ENCODE measurements around the gene SPATA6L.

DNA sequence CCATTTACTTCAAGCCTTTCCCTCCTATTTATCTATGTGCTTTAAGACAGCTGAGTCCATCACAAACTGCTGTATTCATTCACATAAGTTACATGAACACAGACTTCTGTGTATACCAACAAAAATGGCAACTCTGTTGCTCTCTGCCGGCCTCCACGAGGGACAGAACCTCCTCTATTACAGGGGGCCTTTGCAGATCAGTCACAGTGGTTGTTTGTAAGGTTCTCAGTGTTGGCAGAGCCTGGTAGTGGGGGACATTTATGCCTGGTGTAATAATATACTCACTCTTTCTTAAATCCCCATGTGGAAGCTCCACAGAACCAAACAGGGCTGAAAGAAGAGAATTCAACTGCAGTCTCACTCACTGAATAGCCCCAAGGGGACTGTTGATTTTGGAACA lies 99.5 kb downstream of the SPATA6L start:
- TF ChIP-seq POLR2A (IDR thresholded peaks at IDR 0.05): no peak
- TF ChIP-seq CTCF (IDR thresholded peaks at IDR 0.05): no peak
